GM12878 (cell line): ENCODE data around the gene TMEM150C. TPM values are rescaled to one million over a fixed set of nuclear protein-coding genes. Genes with fewer than 3 reads are reported as not detected.

Experiments used
- ATAC-seq: fragments of 200-7000 bp; cut with Tn5 transposase; 3 replicates; pipeline ENCODE4 v1.9.1; 2020; ENCODE audit warnings: mild to moderate bottlenecking, moderate library complexity
- BruUV-seq: library from RNA; stranded (reverse); fragments of 400-500 nt; replicated peaks from 2 replicates; lab custom pipeline; 2021; lab: Mats Ljungman, UMichigan
- CTCF ChIA-PET: fragments of 300-600 bp; sonication (Branson Sonifier 250); formaldehyde crosslinking; extraction: SDS; loops from one replicate; lab custom pipeline; 2021; ENCODE audit warnings: inconsistent platforms; lab: Yijun Ruan, JAX
- POLR2A ChIA-PET: fragments of 350-600 bp; formaldehyde crosslinking; extraction: SDS; loops from one replicate; lab custom pipeline; 2021; ENCODE audit warnings: inconsistent platforms; lab: Charles Lee
- RAD21 ChIA-PET: fragments of 300-600 bp; sonication (Branson Sonifier 250); formaldehyde crosslinking; loops from one replicate; lab custom pipeline; 2023; ENCODE audit warnings: antibody characterized with exemption; ENCODE audit not compliant: unreplicated experiment; lab: Charles Lee
- SMC1A ChIA-PET: fragments of 300-600 bp; sonication (Branson Sonifier 250); formaldehyde crosslinking; loops from one replicate; lab custom pipeline; 2023; ENCODE audit not compliant: unreplicated experiment, uncharacterized antibody; lab: Charles Lee
- DNase-seq: peaks from one replicate; pipeline ENCODE4 v3.0.0-alpha.2; 2011; ENCODE audit warnings: low read depth, low spot score
- FAIRE-seq: peaks from 3 replicates; lab custom pipeline; 2011; peaks lifted over from hg19 to GRCh38; lab: Jason Lieb, UNC
- H2AFZ ChIP-seq: 2 replicates; pipeline ENCODE4 v1.6.0; 2011; ENCODE audit warnings: low read depth, low read length, control low read depth; ENCODE audit not compliant: control insufficient read depth
- H3K27ac ChIP-seq: 2 replicates; pipeline ENCODE4 v1.5.1; 2011; ENCODE audit warnings: control low read depth; ENCODE audit not compliant: control insufficient read depth, insufficient read depth
- H3K27me3 ChIP-seq, 2 experiments: replicated peaks in 1 of 2; 2 replicates each; pipeline versions ENCODE4 v1.6.0 to v1.6.1; 2011; ENCODE audit warnings: low read length in 1 of 2; ENCODE audit not compliant: control insufficient read depth in 2 of 2, insufficient read depth in 2 of 2
- H3K36me3 ChIP-seq, 2 experiments: 2 replicates each; pipeline ENCODE4 v1.5.1; 2011; ENCODE audit warnings: low read length in 1 of 2; ENCODE audit not compliant: control insufficient read depth in 2 of 2, insufficient read depth in 2 of 2
- H3K4me1 ChIP-seq: 2 replicates; pipeline ENCODE4 v1.6.1; 2011; ENCODE audit warnings: mild to moderate bottlenecking, low read length, moderate library complexity, mixed read lengths; ENCODE audit not compliant: control insufficient read depth, insufficient read depth
- H3K4me2 ChIP-seq: 2 replicates; pipeline ENCODE4 v1.6.0; 2011; ENCODE audit warnings: control low read depth; ENCODE audit not compliant: control insufficient read depth, insufficient read depth
- H3K4me3 ChIP-seq: fragments of 200-600 bp; sonication (generic); 2 replicates; pipeline ENCODE4 v1.5.1; 2016
- H3K79me2 ChIP-seq: 2 replicates; pipeline ENCODE4 v1.6.0; 2011; ENCODE audit warnings: low read length; ENCODE audit not compliant: control insufficient read depth, insufficient read depth
- H3K9ac ChIP-seq: 2 replicates; pipeline ENCODE4 v1.8.0; 2011; ENCODE audit warnings: low read length, control low read depth, mixed read lengths; ENCODE audit not compliant: control insufficient read depth, insufficient read depth
- H3K9me3 ChIP-seq: replicated peaks from 3 replicates; pipeline ENCODE4 v1.5.1; 2011; ENCODE audit warnings: mild to moderate bottlenecking, low read length; ENCODE audit not compliant: control insufficient read depth, insufficient read depth
- H4K20me1 ChIP-seq: 2 replicates; pipeline ENCODE4 v1.6.0; 2011; ENCODE audit not compliant: control insufficient read depth, insufficient read depth
- ATF2 ChIP-seq: IDR thresholded peaks from 2 replicates; pipeline ENCODE4 v1.6.1; 2012; ENCODE audit warnings: low read length, inconsistent platforms
- MYC ChIP-seq: IDR thresholded peaks from 2 replicates; pipeline ENCODE4 v1.6.1; 2011; ENCODE audit warnings: mild to moderate bottlenecking, low read length, moderate library complexity, inconsistent platforms; ENCODE audit not compliant: insufficient read depth, insufficient replicate concordance, insufficient read length, severe bottlenecking
- SPI1 ChIP-seq: IDR thresholded peaks from 2 replicates; pipeline ENCODE4 v1.6.1; 2011; ENCODE audit warnings: low read depth, mild to moderate bottlenecking, low read length, moderate library complexity, borderline replicate concordance; ENCODE audit not compliant: insufficient read depth
- TARDBP ChIP-seq: IDR thresholded peaks from 2 replicates; pipeline ENCODE4 v1.6.1; 2016; ENCODE audit warnings: borderline replicate concordance
- ZBTB40 ChIP-seq: fragments of 450-650 bp; IDR thresholded peaks from 2 replicates; pipeline ENCODE4 v1.6.1; 2016; ENCODE audit warnings: mild to moderate bottlenecking, moderate library complexity, borderline replicate concordance
- WGBS: methylation state at CpG from one replicate; pipeline ENCODE4 v1.1.6; 2016; ENCODE audit warnings: low lambda C conversion rate; ENCODE audit not compliant: insufficient replicate concordance, insufficient coverage; ENCODE audit errors: missing lambda C conversion rate; 5-methylcytosine and 5-hydroxymethylcytosine counted together
- in situ Hi-C: fragments of 300-500 bp; cut with MboI; formaldehyde crosslinking; loops from 9 replicates; pipeline ENCODE4 v1.14.3; 2018; ENCODE audit warnings: mixed read lengths
- intact Hi-C: fragments of 100-400 bp; cut with micrococcal nuclease; formaldehyde crosslinking; loops from one replicate; pipeline ENCODE4 v1.14.2; 2022; ENCODE audit not compliant: unreplicated experiment
- polyA plus RNA-seq, 11 experiments: library from polyadenylated mRNA; depleted of rRNA in 4 of 11; unstranded in 6 of 11; stranded (reverse) in 5 of 11; fragments of >200 nt; fragmentation: Nextera tagmentation in 4 of 11; fragmentation: Illumina TruSeq in 1 of 11; extraction: Ambion mirVana in 4 of 11; extraction: Trizol in 1 of 11; gene quantifications; 1 replicate in 1 of 11; 2 replicates in 10 of 11; pipeline versions ENCODE4 v1.2.1 to v1.2.3, GENCODE V29; 2011 to 2016; ENCODE audit warnings: inconsistent platforms in 2 of 11, missing spikeins in 2 of 11, low read depth in 1 of 11
- total RNA-seq, 4 experiments: library from RNA; depleted of rRNA in 3 of 4; stranded (reverse); fragments of >200 nt in 3 of 4; fragmentation: Illumina TruSeq in 1 of 4; extraction: Trizol in 1 of 4; gene quantifications; 2 replicates each; pipeline versions ENCODE4 v1.2.1 to v1.2.3, GENCODE V29; 2013 to 2021

TMEM150C gene
- total and polyA plus RNA-seq, 10 of the 15 experiments (the other 5 are each of a cell fraction or from before 2014, with no cell fraction given) = 0.04 to 0.78 (median 0.13) TPM; not detected in 2

- ChIA-PET RAD21 (no interaction called here), SMC1A (interaction anchor here (0.6 to 1.1 kb wide), 2 partner anchors 8 to 15 kb away, joined by 3 read pairs; no protein-coding TSS in a partner anchor), CTCF (interaction anchor here (1.0 to 1.4 kb wide), 3 partner anchors 10 to 269 kb away, joined by 3 to 6 read pairs (median 4); no protein-coding TSS in a partner anchor), POLR2A (interaction anchor here (0.5 kb wide), 1 partner anchor 1216 kb away, joined by 3 read pairs; no protein-coding TSS in a partner anchor)
- H3K27me3 ChIP-seq = no peaks in the 10 kb centered on the region
- H3K9ac ChIP-seq = no peak overlapping the region
- no peaks in the 10 kb centered on the region for H3K79me2 ChIP-seq
- TF ChIP-seq MYC (no peak), ZBTB40 (no peak), SPI1 (no peak), TARDBP (no peak), ATF2 (no peak)
- no peak overlapping the region for H2AFZ ChIP-seq
- DNase-seq (no peak), FAIRE-seq (no peak), ATAC-seq (no peak; the same call in 2 of the 3 replicates)
- no peak overlapping the region for H3K4me2 ChIP-seq
- in situ Hi-C loops (no loop called here), intact Hi-C loops (loop anchor here (10.0 kb wide), 1 partner anchor 815 kb away; the partner anchor contains the start of gene COQ2)
- 97% methylated on average over 2 of the region's 2 CpGs for WGBS
- no peaks in the 10 kb centered on the region for H3K9me3 ChIP-seq
- H3K27ac ChIP-seq = no peak overlapping the region
- peaks cover 0 to 3% of the 10 kb centered on the region in 2 experiments; a peak in 1 of 4 replicates for H3K36me3 ChIP-seq
- H3K4me3 ChIP-seq = no peak overlapping the region
- H4K20me1 ChIP-seq = no peaks in the 10 kb centered on the region
- H3K4me1 ChIP-seq = no peaks in the 10 kb centered on the region
- BruUV-seq = no TSS peak
These were observed 91.9 kb downstream of the TMEM150C start for GRCh38 chr4:82469791-82470345.
